ENCODE results near the gene NAB2. TPM values are rescaled to one million over a fixed set of nuclear protein-coding genes. Genes with fewer than 3 reads are reported as not detected.
A peak's percentile ranks its signal among the peaks of the same experiment; 100 is the strongest.

The NAB2 gene
- total RNA-seq, 2 donors from 2014 or later, result 4.8 to 7.0 TPM

- H3K27me3 ChIP-seq, result no peaks in the 10 kb centered on the region
- H3K4me1 ChIP-seq, result peaks cover 3% of the 10 kb centered on the region
- H3K27ac ChIP-seq, result no peak overlapping the region
- no peaks in the 10 kb centered on the region for H3K36me3 ChIP-seq
- intact Hi-C loops (cut with DNase I), result no loop called here
- H3K9me3 ChIP-seq, result no peaks in the 10 kb centered on the region
- TF ChIP-seq, protein P1, sequence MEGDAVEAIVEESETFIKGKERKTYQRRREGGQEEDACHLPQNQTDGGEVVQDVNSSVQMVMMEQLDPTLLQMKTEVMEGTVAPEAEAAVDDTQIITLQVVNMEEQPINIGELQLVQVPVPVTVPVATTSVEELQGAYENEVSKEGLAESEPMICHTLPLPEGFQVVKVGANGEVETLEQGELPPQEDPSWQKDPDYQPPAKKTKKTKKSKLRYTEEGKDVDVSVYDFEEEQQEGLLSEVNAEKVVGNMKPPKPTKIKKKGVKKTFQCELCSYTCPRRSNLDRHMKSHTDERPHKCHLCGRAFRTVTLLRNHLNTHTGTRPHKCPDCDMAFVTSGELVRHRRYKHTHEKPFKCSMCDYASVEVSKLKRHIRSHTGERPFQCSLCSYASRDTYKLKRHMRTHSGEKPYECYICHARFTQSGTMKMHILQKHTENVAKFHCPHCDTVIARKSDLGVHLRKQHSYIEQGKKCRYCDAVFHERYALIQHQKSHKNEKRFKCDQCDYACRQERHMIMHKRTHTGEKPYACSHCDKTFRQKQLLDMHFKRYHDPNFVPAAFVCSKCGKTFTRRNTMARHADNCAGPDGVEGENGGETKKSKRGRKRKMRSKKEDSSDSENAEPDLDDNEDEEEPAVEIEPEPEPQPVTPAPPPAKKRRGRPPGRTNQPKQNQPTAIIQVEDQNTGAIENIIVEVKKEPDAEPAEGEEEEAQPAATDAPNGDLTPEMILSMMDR (IDR thresholded peaks at IDR 0.05), result no peak
- no peak overlapping the region for H3K4me3 ChIP-seq
- no peak for DNase-seq
- H3K9ac ChIP-seq (ENCODE audit: low read depth in 2 of 2, low read length in 2 of 2), result no peak overlapping the region
These were observed 44.0 kb upstream of the NAB2 start for GRCh38 chr12:57044889-57045288.

GRCh38 chr12:57046086-57046791, 42.7 kb upstream of the NAB2 start:
- Histone ChIP-seq H3K36me3 (no peaks in the 10 kb centered on the region), H3K4me3 (no peak overlapping the region), H3K9me3 (no peaks in the 10 kb centered on the region), H3K9ac (ENCODE audit: low read depth in 2 of 2, low read length in 2 of 2) (no peak overlapping the region), H3K27ac (no peak overlapping the region), H3K27me3 (no peaks in the 10 kb centered on the region), H3K4me1 (peaks cover 3% of the 10 kb centered on the region)
- TF ChIP-seq, protein P1 (IDR thresholded peaks at IDR 0.05), result no peak
- no peak for DNase-seq
- intact Hi-C loops (cut with DNase I), result no loop called here

GRCh38 chr12:57046947-57047890, 41.7 kb upstream of the NAB2 start:
- TF ChIP-seq, protein P1 (IDR thresholded peaks at IDR 0.05), result no peak
- Histone ChIP-seq H3K27ac (no peak overlapping the region), H3K9me3 (no peaks in the 10 kb centered on the region), H3K27me3 (no peaks in the 10 kb centered on the region), H3K4me3 (no peak overlapping the region), H3K36me3 (no peaks in the 10 kb centered on the region), H3K9ac (ENCODE audit: low read depth in 2 of 2, low read length in 2 of 2) (peak overlapping the region in 1 of 2 donors; percentile 81), H3K4me1 (peaks cover 3% of the 10 kb centered on the region)
- intact Hi-C loops (cut with DNase I), result no loop called here
- DNase-seq, result no peak

DNA sequence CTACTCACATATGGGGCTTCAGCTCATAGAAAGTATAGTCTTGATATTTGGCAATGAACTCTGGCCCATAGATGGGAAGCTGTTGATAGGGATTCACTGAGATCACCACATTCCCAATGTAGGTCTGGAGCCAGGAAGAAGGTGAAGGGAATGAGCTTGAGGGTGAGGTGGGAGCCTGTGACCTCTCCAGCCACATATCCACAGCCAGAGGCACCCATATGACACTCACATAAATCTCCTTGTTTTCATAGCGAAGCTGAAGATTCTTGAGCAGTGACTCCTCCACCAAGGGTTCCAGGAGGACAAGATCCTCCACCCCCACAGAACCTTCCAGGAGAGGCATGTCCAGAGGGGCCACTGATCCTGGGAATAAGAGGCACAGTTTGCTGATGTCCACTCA, 40.9 kb upstream of the NAB2 start:
- Histone ChIP-seq H3K9ac (ENCODE audit: low read depth in 2 of 2, low read length in 2 of 2) (peak overlapping the region in 1 of 2 donors; percentile 81), H3K36me3 (no peaks in the 10 kb centered on the region), H3K27me3 (no peaks in the 10 kb centered on the region), H3K27ac (no peak overlapping the region), H3K9me3 (no peaks in the 10 kb centered on the region), H3K4me1 (peaks cover 3% of the 10 kb centered on the region), H3K4me3 (peak overlapping the region; percentile 36)
- DNase-seq, result no peak
- intact Hi-C loops (cut with DNase I), result no loop called here
- TF ChIP-seq, protein P1 (IDR thresholded peaks at IDR 0.05), result no peak

DNA sequence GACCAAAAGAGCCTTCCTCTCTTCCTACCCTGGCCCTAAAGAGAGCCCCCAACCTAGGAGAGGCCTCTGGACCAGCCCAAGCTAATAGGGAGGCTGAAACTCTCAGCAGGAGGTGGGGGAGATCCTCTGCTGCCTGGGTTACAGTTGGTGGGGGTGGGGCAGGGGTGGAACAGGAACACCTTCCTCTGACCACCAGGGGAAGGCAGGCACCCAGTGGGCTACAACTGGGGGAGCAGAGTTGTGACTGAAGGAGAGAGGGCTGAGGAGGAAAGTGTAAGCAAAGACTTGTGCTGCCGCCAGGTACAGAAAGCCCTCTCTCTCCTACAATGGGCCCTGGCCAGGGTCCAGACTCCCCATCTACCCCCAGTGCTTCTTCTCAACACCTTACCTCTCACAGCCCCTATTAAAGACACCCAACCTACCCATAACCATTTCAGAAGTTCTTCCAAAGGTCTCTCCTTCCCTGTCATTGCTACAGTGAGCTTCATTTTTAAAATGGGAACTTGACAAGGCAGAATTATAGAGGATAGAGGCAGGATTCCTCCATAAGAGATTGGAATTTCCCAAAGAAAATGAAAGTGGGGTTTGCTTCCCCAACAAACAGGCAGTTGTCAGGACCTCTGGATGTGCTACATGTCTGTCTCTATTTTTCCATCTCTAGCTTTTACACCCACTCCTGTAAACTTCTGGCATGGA, 40.3 kb upstream of the NAB2 start:
- TF ChIP-seq, protein P1 (IDR thresholded peaks at IDR 0.05), result no peak
- intact Hi-C loops (cut with DNase I), result no loop called here
- no peak for DNase-seq
- H3K4me3 ChIP-seq, result peak overlapping the region; percentile 36
- H3K4me1 ChIP-seq, result peaks cover 3% of the 10 kb centered on the region
- no peaks in the 10 kb centered on the region for H3K36me3 ChIP-seq
- H3K27ac ChIP-seq, result peak overlapping the region; percentile 65
- H3K27me3 ChIP-seq, result no peaks in the 10 kb centered on the region
- no peaks in the 10 kb centered on the region for H3K9me3 ChIP-seq
- peak overlapping the region in 1 of 2 donors; percentile 81 for H3K9ac ChIP-seq (ENCODE audit: low read depth in 2 of 2, low read length in 2 of 2)
